GM18909 (cell line): ENCODE results near the gene NBPF4.
"Not testable (repeated sequence)": the region's sequence is repeated elsewhere in the genome, so short reads cannot be mapped to it uniquely, and the experiment has no call there.

ENCODE experiments used
- ATAC-seq: cut with Tn5 transposase; IDR thresholded peaks from one replicate; pipeline ENCODE4 v1.9.1; 2021; ENCODE audit warnings: mild to moderate bottlenecking; ENCODE audit not compliant: unreplicated experiment, poor library complexity

NBPF4 gene

GRCh38 chr1:108214641-108215465, 29.0 kb downstream of the NBPF4 start:
- ATAC-seq = peak; percentile 59

DNA sequence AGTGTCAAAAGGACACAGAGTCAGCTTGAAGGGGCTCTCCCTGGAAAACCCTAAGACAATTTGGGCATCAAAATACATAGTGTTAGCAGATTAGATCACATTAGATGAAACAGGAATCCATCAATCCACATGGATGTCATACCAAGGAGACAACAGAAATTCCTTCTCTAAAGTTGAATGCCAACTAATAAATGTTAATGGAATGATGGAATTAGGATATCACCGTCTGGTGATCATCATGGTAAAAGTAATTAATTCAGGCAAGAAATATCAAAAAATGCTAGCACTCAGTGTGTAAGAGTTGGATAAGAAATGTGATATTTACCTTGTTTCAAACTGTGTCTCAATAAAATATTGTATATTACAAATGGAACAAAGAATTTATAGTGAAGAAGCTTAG, 32.9 kb downstream of the NBPF4 start:
- ATAC-seq = no peak

GRCh38 chr1:108209456-108210108, 34.3 kb downstream of the NBPF4 start:
- no peak for ATAC-seq

GRCh38 chr1:108208724-108209446, 35.0 kb downstream of the NBPF4 start:
- no peak for ATAC-seq

DNA sequence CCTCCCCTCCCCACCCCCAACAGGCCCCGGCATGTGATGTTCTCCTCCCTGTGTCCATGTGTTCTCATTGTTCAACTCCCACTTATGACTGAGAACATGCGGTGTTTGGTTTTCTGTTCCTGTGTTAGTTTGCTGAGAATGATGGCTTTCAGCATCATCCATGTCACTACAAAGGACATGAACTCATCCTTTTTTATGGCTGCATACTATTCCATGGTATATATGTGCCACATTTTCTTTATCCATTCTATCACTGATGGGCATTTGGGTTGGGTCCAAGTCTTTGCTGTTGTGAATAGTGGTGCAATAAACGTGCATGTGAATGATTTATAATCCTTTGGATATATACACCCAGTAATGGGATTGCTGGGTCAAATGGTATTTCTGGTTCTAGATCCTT, 40.3 kb downstream of the NBPF4 start:
- ATAC-seq = not testable (repeated sequence)

DNA sequence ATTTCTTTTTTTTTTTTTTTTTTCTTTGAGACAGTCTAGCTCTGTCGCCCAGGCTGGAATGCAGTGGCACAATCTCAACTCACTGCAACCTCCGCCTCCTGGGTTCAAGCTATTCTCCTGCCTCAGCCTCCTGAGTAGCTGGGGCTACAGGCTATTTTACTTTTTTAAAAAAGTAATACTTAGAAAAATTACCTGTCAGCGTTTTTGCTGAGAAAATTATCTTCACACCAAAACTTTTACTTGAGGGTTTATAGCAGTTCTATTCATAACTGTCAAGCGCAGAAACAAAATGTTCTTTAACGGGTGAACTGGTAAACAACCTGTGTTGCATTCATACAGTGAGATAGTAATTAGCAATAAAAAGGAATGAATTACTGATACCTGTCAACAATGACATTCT, 42.2 kb downstream of the NBPF4 start:
- ATAC-seq = no peak

- ATAC-seq = no peak
Observed at GRCh38 chr1:108200687-108201051, 43.2 kb downstream of the NBPF4 start.

DNA sequence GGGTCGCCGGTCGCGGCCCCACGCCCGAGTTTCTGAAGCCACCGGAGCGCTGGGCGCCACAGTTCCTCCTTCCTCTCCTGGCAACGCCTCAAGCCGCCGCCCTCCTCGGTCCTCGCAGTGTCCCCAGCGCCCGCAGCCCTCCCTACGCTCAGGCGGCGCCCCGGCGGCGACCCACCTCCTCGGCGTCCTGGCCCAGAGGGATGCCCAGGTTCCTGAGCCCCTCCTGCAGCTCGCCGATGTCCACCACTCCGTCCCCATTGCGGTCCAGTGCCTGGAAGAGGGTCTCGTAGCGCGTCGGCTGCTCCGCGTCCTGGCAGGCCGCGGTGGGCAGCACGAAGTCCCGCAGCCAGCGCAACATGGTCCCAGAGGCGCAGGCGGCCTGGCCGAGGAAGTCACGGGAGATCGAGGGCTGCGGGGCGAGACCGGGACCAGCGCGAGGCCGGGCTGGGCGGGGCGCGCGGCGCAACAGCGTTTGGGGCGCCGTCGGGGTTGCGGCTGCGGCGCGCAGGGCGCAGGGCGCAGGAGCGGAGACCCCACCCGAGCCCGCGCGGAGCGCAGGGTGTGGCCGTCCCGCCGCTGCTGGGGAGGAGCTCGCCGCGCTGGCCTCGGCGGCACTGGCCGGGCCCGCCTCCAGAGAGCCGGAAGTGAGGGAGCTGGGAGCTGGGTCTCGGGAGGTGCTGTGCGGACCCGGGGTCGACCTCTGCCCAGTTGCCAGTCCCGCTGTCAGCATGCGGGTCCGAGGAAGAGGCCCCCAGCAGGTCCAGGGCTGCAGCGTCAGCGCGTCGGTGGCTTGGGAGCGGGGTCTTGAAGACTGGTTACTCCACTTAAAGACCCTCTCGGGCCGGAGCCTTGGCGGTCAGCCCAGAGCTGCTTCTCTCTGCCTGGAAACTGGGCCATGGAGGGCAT, 43.8 kb downstream of the NBPF4 start, which contains the start of gene SLC25A24:
TSS of gene SLC25A24 (minus strand) at position 563 of the 906 bp plus-strand sequence. CDS start at position 358, 205 bp downstream.
- peak; percentile 90 for ATAC-seq

GRCh38 chr1:108199201-108199691, 44.6 kb downstream of the NBPF4 start:
- no peak for ATAC-seq

GRCh38 chr1:108194051-108194450, 49.8 kb downstream of the NBPF4 start:
- no peak for ATAC-seq

DNA sequence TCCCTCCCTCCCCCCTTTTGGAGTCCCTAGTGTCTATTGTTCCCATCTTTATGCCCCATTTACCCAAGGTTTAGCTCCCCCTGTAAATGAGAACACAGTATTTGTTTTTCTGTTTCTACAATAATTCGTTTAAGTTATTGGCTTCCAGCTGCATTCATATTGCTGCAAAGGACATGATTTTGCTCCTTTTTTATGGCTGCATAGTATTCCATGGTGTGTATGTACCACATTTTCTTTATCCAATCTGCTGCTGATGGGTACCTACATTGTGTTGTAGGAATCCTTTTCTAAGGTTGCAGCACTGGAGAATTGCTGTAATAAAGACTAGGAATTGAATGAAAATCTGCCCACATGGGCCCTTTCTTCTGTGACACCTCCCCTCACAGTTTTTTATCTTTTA, 50.5 kb downstream of the NBPF4 start:
- no peak for ATAC-seq

GRCh38 chr1:108192581-108192980, 51.3 kb downstream of the NBPF4 start:
- ATAC-seq = no peak

GRCh38 chr1:108190686-108191416, 53.0 kb downstream of the NBPF4 start:
- ATAC-seq = no peak

DNA sequence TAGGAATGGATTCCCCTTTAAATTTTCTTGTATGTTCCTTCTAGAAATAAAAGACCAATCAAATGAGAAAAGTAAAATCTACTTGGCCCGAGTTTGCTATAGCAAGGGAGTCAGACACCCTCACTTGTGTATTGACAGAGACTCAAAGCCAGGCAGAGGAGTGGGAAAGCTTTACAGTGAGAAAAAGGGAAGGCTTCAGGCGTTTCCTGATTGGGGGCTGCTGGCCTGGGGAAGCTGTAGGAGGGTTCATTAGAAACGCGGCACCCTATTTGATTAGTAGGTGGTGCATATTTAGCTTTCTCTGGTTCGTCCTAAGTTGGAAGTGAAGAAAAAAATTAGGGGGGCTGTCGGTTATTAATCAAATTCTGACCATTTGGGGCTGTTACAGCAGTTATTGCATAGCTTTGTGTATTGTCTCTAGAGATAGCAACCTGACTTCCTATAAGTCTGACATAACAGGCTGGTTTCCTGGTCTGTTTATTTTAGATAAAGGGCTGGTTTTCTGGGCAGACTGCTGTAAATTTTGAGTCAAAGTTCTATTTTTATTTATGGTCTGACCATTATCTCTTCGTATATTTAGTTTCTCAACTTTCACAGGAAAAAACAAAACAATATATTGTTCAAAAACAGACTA, 53.8 kb downstream of the NBPF4 start:
- no peak for ATAC-seq

DNA sequence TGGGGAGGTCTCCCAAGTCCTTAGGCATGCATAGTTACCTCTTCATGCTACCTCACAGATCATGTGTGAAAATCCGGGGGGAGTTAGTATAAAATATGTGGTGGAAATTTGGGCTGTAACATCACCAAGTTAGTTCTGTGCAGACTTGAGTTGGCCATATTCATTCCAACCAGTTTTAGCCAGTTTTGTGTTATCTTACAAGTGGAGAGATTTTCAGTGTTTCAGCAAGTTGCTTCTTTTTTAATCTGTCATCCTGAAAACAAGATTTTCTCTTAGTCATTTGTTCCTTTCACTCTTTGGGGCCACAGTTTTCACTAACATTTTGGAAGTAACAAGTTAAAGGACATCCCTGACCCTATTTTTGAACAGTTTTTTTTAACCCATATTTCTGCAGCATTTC, 55.1 kb downstream of the NBPF4 start:
- ATAC-seq = no peak

DNA sequence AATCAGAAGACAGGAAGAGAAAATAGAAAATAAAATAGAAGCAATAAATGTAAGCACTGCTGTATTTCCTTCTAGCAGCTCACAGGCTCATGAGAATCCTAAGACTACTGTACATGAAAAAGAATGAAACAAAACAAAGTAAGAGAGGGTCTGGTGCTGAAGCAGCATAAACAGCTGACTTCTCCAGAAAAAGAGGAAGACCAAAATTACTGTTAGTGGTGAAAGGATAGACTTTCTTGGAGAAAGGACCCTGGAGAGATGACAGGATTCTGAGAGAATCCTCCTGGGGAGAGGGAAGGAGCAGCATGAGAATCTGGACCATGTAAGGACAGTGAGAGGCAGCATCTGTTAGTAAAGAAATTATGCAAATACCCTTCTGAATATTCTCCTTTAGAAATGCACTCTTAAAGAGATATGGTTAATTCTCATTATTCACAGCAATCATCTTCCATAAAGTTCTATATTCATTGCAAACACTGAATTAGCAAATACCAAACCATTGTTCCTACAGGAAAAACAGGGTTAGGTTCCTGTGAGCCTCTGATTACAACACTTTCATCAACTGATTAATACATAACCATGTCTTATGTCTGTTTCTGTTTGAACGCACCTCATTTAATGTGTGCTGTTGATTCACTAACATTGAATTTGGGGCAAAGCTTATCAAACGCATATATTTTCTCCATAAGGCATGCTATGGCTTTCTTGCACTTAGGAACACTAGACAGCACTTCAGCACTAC, 60.7 kb downstream of the NBPF4 start:
- no peak for ATAC-seq

DNA sequence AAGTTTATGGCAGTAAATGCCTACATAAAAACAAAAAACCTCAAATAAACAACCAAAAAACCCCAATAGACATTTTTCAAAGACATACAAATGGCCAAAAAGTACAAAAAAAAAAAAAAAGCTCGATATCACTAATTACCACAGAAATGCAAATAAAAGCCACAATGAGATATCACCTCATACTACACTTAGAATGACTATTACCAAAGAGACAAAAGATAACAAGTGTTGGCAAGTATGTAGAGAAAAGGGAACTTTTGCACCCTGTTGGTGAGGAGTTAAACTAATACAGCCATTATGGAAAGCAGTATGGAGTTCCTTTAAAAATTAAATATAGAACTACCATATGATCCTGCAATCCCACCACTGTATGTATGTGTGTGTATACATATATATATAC, 64.9 kb downstream of the NBPF4 start:
- ATAC-seq = no peak
